HG03159 (cell line): ENCODE results near the gene ZNF805.
"Not testable (repeated sequence)": the region's sequence is repeated elsewhere in the genome, so short reads cannot be mapped to it uniquely, and the experiment has no call there.

Experiments
- ATAC-seq: cut with Tn5 transposase; IDR thresholded peaks from one replicate; pipeline ENCODE4 v1.9.1; 2021; ENCODE audit warnings: mild to moderate bottlenecking, moderate library complexity; ENCODE audit not compliant: unreplicated experiment

ZNF805 gene

GRCh38 chr19:57267291-57267690 lies 26.9 kb downstream of the ZNF805 start:
- no peak for ATAC-seq

- ATAC-seq, result no peak
These were observed 29.3 kb downstream of the ZNF805 start for GRCh38 chr19:57269515-57270250.

GRCh38 chr19:57271280-57271679 lies 30.8 kb downstream of the ZNF805 start:
- ATAC-seq, result no peak

GRCh38 chr19:57273014-57273413 lies 32.6 kb downstream of the ZNF805 start:
- no peak for ATAC-seq

- no peak for ATAC-seq
These were observed 36.0 kb downstream of the ZNF805 start for GRCh38 chr19:57276430-57276829.

- not testable (repeated sequence) for ATAC-seq
These were observed 38.0 kb downstream of the ZNF805 start for GRCh38 chr19:57278481-57278880.

- peak; percentile 64 for ATAC-seq
These were observed 39.2 kb downstream of the ZNF805 start for GRCh38 chr19:57279418-57280164.

- ATAC-seq, result peak; percentile 76
These were observed 39.9 kb downstream of the ZNF805 start, which contains the start of gene ZNF460 for GRCh38 chr19:57280165-57280961. ZNF460 (plus strand) TSS chr19:57280485; CDS start chr19:57280807, 322 bp downstream.

GRCh38 chr19:57280962-57281400 lies 40.5 kb downstream of the ZNF805 start:
- no peak for ATAC-seq

- ATAC-seq, result no peak
These were observed 41.7 kb downstream of the ZNF805 start for GRCh38 chr19:57282011-57282643.

- no peak for ATAC-seq
These were observed 47.9 kb downstream of the ZNF805 start for GRCh38 chr19:57288373-57288772.

- ATAC-seq, result no peak
These were observed 50.5 kb downstream of the ZNF805 start for GRCh38 chr19:57290970-57291369.

GRCh38 chr19:57292547-57292946 lies 52.1 kb downstream of the ZNF805 start:
- no peak for ATAC-seq

GRCh38 chr19:57293719-57294118 lies 53.3 kb downstream of the ZNF805 start:
- ATAC-seq, result no peak

GRCh38 chr19:57302020-57302465 lies 61.6 kb downstream of the ZNF805 start:
- ATAC-seq, result no peak

- no peak for ATAC-seq
These were observed 62.4 kb downstream of the ZNF805 start for GRCh38 chr19:57302727-57303401.
